Liver (tissue), 3 donors: ENCODE measurements around the gene BRME1.

Experiments used
- EGR1 ChIP-seq, 2 donors: IDR thresholded peaks; 2 replicates each; pipeline ENCODE4 v1.6.1; 2016 to 2018; ENCODE audit warnings: antibody characterized with exemption in 2 of 2, low read depth in 2 of 2
- GABPA ChIP-seq, 2 donors: IDR thresholded peaks in 1 of 2; conservative IDR thresholded peaks in 1 of 2; 2 replicates each; pipeline ENCODE4 v1.6.1; 2016; ENCODE audit warnings: antibody characterized with exemption in 2 of 2, mild to moderate bottlenecking in 1 of 2, moderate library complexity in 1 of 2
- NR2F2 ChIP-seq: IDR thresholded peaks from 2 replicates; pipeline ENCODE4 v1.6.1; 2016; ENCODE audit warnings: antibody characterized with exemption
- RAD21 ChIP-seq, 2 donors: IDR thresholded peaks; 2 replicates each; pipeline ENCODE4 v1.6.1; 2016; ENCODE audit warnings: antibody characterized with exemption in 2 of 2, mild to moderate bottlenecking in 2 of 2
- SP1 ChIP-seq: IDR thresholded peaks from 2 replicates; pipeline ENCODE4 v1.6.1; 2018; ENCODE audit warnings: antibody characterized with exemption, mild to moderate bottlenecking
- TAF1 ChIP-seq: conservative IDR thresholded peaks from 2 replicates; pipeline ENCODE4 v1.6.1; 2016; ENCODE audit warnings: antibody characterized with exemption, mild to moderate bottlenecking
- TF ChIP-seq, protein P1 (sequence below): fragments of 150-350 bp; IDR thresholded peaks from 2 replicates; pipeline ENCODE4 v1.5.1; 2017; ENCODE audit warnings: improper control_type of control experiment, low read depth, low read length; ENCODE audit not compliant: missing input control
- TF ChIP-seq, protein P2 (sequence below): IDR thresholded peaks from 2 replicates; pipeline ENCODE4 v1.6.1; 2016; ENCODE audit warnings: antibody characterized with exemption
- TF ChIP-seq, protein P3 (sequence below): IDR thresholded peaks from 2 replicates; pipeline ENCODE4 v1.6.1; 2016; ENCODE audit warnings: antibody characterized with exemption
- TF ChIP-seq, protein P4 (sequence below): IDR thresholded peaks from 2 replicates; pipeline ENCODE4 v1.6.1; 2016; ENCODE audit warnings: antibody characterized with exemption
- donor health status: healthy.
- donor health status: healthy.

DNA sequence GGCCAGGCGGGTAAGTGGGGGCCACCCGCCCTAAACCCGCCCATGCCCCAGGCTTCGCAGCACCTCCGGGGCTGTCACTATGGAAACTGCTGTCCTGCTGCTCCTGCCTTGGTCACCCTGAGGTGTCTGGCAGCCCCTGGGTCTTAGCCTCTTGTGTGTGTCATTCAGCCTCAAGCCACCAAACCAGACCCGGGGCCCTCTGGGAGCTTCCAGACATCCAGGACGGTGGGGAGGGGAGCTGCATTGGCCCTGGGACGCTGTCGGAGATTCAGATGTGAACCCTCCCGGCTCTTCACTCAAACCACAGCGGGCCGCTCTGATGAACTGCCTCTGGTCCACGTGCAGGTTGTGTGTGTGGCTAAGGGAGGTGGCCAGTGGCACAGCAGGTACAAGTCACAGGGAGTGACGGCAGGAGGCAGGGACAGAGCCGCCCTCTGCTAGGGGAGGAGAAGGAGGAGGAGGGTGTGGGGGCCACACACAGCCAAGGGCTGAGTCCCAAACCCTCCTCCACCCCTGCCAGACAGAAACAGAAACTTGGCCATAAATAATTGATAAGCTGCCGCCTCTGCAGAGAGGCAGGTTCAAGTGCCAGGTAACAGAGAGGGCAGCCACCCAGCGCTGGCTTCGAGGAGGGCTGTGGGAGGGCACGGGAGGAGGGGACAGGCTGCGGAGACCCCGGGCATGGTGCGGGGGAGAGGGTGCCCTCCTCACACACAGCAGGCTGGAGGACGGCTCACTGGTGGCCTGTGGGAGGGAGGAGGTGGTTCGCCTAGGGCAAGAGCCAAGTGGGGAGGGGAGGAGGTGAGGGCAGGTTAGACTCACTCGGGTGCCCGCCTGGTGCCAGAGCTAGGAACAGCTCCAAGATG is 21.0 kb downstream of the BRME1 start:
- TF ChIP-seq, protein P1, sequence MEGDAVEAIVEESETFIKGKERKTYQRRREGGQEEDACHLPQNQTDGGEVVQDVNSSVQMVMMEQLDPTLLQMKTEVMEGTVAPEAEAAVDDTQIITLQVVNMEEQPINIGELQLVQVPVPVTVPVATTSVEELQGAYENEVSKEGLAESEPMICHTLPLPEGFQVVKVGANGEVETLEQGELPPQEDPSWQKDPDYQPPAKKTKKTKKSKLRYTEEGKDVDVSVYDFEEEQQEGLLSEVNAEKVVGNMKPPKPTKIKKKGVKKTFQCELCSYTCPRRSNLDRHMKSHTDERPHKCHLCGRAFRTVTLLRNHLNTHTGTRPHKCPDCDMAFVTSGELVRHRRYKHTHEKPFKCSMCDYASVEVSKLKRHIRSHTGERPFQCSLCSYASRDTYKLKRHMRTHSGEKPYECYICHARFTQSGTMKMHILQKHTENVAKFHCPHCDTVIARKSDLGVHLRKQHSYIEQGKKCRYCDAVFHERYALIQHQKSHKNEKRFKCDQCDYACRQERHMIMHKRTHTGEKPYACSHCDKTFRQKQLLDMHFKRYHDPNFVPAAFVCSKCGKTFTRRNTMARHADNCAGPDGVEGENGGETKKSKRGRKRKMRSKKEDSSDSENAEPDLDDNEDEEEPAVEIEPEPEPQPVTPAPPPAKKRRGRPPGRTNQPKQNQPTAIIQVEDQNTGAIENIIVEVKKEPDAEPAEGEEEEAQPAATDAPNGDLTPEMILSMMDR = no peak
- TF ChIP-seq EGR1 (IDR thresholded peaks at IDR 0.05; ENCODE audit: low read depth in 2 of 2) (no peak), TAF1 (no peak), GABPA (IDR thresholded peaks at IDR 0.05 in 1 of 2, conservative IDR thresholded peaks at IDR 0.05 in 1 of 2) (no peak), RAD21 (IDR thresholded peaks at IDR 0.05) (no peak), NR2F2 (no peak), SP1 (no peak)
- TF ChIP-seq, protein P2, sequence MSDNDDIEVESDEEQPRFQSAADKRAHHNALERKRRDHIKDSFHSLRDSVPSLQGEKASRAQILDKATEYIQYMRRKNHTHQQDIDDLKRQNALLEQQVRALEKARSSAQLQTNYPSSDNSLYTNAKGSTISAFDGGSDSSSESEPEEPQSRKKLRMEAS = no peak
- TF ChIP-seq, protein P3, sequence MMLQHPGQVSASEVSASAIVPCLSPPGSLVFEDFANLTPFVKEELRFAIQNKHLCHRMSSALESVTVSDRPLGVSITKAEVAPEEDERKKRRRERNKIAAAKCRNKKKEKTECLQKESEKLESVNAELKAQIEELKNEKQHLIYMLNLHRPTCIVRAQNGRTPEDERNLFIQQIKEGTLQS = no peak
- TF ChIP-seq, protein P4, sequence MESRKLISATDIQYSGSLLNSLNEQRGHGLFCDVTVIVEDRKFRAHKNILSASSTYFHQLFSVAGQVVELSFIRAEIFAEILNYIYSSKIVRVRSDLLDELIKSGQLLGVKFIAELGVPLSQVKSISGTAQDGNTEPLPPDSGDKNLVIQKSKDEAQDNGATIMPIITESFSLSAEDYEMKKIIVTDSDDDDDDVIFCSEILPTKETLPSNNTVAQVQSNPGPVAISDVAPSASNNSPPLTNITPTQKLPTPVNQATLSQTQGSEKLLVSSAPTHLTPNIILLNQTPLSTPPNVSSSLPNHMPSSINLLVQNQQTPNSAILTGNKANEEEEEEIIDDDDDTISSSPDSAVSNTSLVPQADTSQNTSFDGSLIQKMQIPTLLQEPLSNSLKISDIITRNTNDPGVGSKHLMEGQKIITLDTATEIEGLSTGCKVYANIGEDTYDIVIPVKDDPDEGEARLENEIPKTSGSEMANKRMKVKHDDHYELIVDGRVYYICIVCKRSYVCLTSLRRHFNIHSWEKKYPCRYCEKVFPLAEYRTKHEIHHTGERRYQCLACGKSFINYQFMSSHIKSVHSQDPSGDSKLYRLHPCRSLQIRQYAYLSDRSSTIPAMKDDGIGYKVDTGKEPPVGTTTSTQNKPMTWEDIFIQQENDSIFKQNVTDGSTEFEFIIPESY = no peak
